K562 (cell line): ENCODE measurements around the gene CMTM4. TPM values are rescaled to one million over a fixed set of nuclear protein-coding genes. Genes with fewer than 3 reads are reported as not detected.

Source experiments
- ATAC-seq: fragments of 200-7000 bp; cut with Tn5 transposase; 3 replicates; pipeline ENCODE4 v1.9.1; 2020; ENCODE audit warnings: moderate library complexity
- BruUV-seq: library from RNA; stranded (reverse); fragments of 400-500 nt; replicated peaks from 2 replicates; lab custom pipeline; 2021; lab: Mats Ljungman, UMichigan
- CTCF ChIA-PET: fragments of 300-600 bp; formaldehyde crosslinking; extraction: SDS; loops from one replicate; lab custom pipeline; 2021; ENCODE audit warnings: low intra/inter-chr PET ratio; lab: Yijun Ruan, JAX
- POLR2A ChIA-PET: fragments of 300-600, 350-650 bp; sonication (Branson Sonifier 250); formaldehyde crosslinking; extraction: SDS; loops from one replicate; lab custom pipeline; 2021; ENCODE audit warnings: antibody characterized with exemption, inconsistent platforms; lab: Yijun Ruan, JAX
- DNase-seq, 4 experiments: peaks; one replicate each; pipeline versions ENCODE4 v3.0.0 to v3.0.0-alpha.2; 2011 to 2018; ENCODE audit warnings: low spot score in 3 of 4, mixed read lengths in 3 of 4; ENCODE audit errors: extremely low read depth in 1 of 4
- FAIRE-seq: peaks from 2 replicates; lab custom pipeline; 2011; peaks lifted over from hg19 to GRCh38; lab: Jason Lieb, UNC
- H2AFZ ChIP-seq: 2 replicates; pipeline ENCODE4 v1.6.0; 2011; ENCODE audit warnings: low read depth, low read length, control low read depth, inconsistent platforms
- H3K27ac ChIP-seq: fragments of 200-600 bp; 3 replicates; pipeline ENCODE4 v1.8.0; 2011; ENCODE audit warnings: low read depth, mild to moderate bottlenecking, control low read depth, inconsistent platforms, low read length, moderate library complexity, mixed read lengths; ENCODE audit errors: extremely low read depth
- H3K27me3 ChIP-seq, 2 experiments: fragments of 300-600 bp in 1 of 2; 2 replicates in 1 of 2; 3 replicates in 1 of 2; pipeline versions ENCODE4 v1.6.0 to v1.8.0; 2011; ENCODE audit warnings: inconsistent platforms in 2 of 2, low read length in 2 of 2, mild to moderate bottlenecking in 1 of 2, mixed read lengths in 1 of 2, moderate library complexity in 1 of 2; ENCODE audit not compliant: control insufficient read depth in 2 of 2, insufficient read depth in 2 of 2
- H3K36me3 ChIP-seq: fragments of 300-600 bp; 3 replicates; pipeline ENCODE4 v1.8.0; 2011; ENCODE audit warnings: mild to moderate bottlenecking, low read length, inconsistent platforms; ENCODE audit not compliant: control insufficient read depth, insufficient read depth
- H3K4me1 ChIP-seq, 2 experiments: fragments of 200-600 bp in 1 of 2; replicated peaks in 1 of 2; 2 replicates in 1 of 2; 3 replicates in 1 of 2; pipeline versions ENCODE4 v1.5.1 to v1.8.0; 2011; ENCODE audit warnings: inconsistent platforms in 2 of 2, low read length in 2 of 2, mild to moderate bottlenecking in 1 of 2, mixed read lengths in 1 of 2, moderate library complexity in 1 of 2; ENCODE audit not compliant: control insufficient read depth in 2 of 2, insufficient read depth in 2 of 2
- H3K4me2 ChIP-seq: 2 replicates; pipeline ENCODE4 v1.6.1; 2011; ENCODE audit warnings: low read length, control low read depth, inconsistent platforms, mixed read lengths; ENCODE audit not compliant: insufficient read depth
- H3K4me3 ChIP-seq: fragments of 200-600 bp; sonication (generic), shearing (Covaris generic); 2 replicates; pipeline ENCODE4 v1.5.1; 2016; ENCODE audit warnings: control low read depth, inconsistent platforms
- H3K79me2 ChIP-seq: fragments of 200-600 bp; 3 replicates; pipeline ENCODE4 v1.8.0; 2011; ENCODE audit warnings: low read length, inconsistent platforms; ENCODE audit not compliant: control insufficient read depth, insufficient read depth
- H3K9ac ChIP-seq, 2 experiments: 2 replicates each; pipeline versions ENCODE4 v1.6.0 to v1.6.1; 2011; ENCODE audit warnings: low read depth in 2 of 2, low read length in 2 of 2, control low read depth in 1 of 2, inconsistent platforms in 1 of 2, mild to moderate bottlenecking in 1 of 2, mixed read lengths in 1 of 2; ENCODE audit not compliant: insufficient read depth in 1 of 2
- H3K9me1 ChIP-seq: one replicate; pipeline ENCODE4 v1.6.0; 2011; ENCODE audit warnings: inconsistent platforms, mild to moderate bottlenecking, low read length, moderate library complexity; ENCODE audit not compliant: control insufficient read depth, insufficient read depth
- H3K9me3 ChIP-seq: replicated peaks from 2 replicates; pipeline ENCODE4 v1.5.1; 2011; ENCODE audit warnings: low read depth, low read length, inconsistent platforms; ENCODE audit not compliant: control insufficient read depth, insufficient read depth
- H4K20me1 ChIP-seq: replicated peaks from 2 replicates; pipeline ENCODE4 v1.6.1; 2011; ENCODE audit warnings: low read length, inconsistent platforms, mixed read lengths; ENCODE audit not compliant: control insufficient read depth, insufficient read depth
- ARID4B ChIP-seq: sonication (generic); formaldehyde crosslinking; IDR thresholded peaks from 2 replicates; pipeline ENCODE4 v1.8.0; 2022; ENCODE audit warnings: mild to moderate bottlenecking, missing genetic modification reagents
- FIP1L1 ChIP-seq: fragments of 200-400 bp; formaldehyde crosslinking; IDR thresholded peaks from 2 replicates; pipeline ENCODE4 v1.6.1; 2018; ENCODE audit warnings: mild to moderate bottlenecking, low read depth, low read length; ENCODE audit not compliant: poor library complexity, severe bottlenecking
- HDAC2 ChIP-seq: fragments of 450-650 bp; IDR thresholded peaks from 2 replicates; pipeline ENCODE4 v1.6.1; 2016; ENCODE audit warnings: mild to moderate bottlenecking
- MED1 ChIP-seq: sonication (generic); formaldehyde crosslinking; IDR thresholded peaks from 2 replicates; pipeline ENCODE4 v1.8.1; 2023; ENCODE audit warnings: missing genetic modification reagents, borderline replicate concordance
- MYBL2 ChIP-seq, 2 experiments: fragments of 450-650 bp in 1 of 2; sonication (generic) in 1 of 2; formaldehyde crosslinking in 1 of 2; IDR thresholded peaks; 2 replicates each; pipeline versions ENCODE4 v1.6.1 to v1.8.1; 2017 to 2022; ENCODE audit warnings: borderline replicate concordance in 1 of 2, inconsistent platforms in 1 of 2, low read depth in 1 of 2, mild to moderate bottlenecking in 1 of 2, missing genetic modification reagents in 1 of 2, moderate library complexity in 1 of 2
- NRF1 ChIP-seq, 2 experiments: fragments of 450-650 bp; IDR thresholded peaks in 1 of 2; conservative IDR thresholded peaks in 1 of 2; 2 replicates each; pipeline ENCODE4 v1.6.1; 2014; ENCODE audit warnings: mild to moderate bottlenecking in 2 of 2
- RERE ChIP-seq: sonication (generic); formaldehyde crosslinking; IDR thresholded peaks from 2 replicates; pipeline ENCODE4 v1.8.0; 2023; ENCODE audit warnings: missing genetic modification reagents, mild to moderate bottlenecking, borderline replicate concordance
- TBL1XR1 ChIP-seq, 2 experiments: IDR thresholded peaks; 2 replicates each; pipeline ENCODE4 v1.6.1; 2012; ENCODE audit warnings: improper control_type of control experiment in 2 of 2, low read length in 2 of 2, mild to moderate bottlenecking in 1 of 2
- ZNF384 ChIP-seq: IDR thresholded peaks from 2 replicates; pipeline ENCODE4 v1.6.1; 2012; ENCODE audit warnings: low read depth, low read length, improper control_type of control experiment
- ZNF764 ChIP-seq: fragments of 250-450 bp; sonication (Bioruptor Pico); IDR thresholded peaks from 2 replicates; pipeline ENCODE4 v1.4.0; 2020; ENCODE audit warnings: low read depth, mild to moderate bottlenecking, moderate library complexity
- WGBS: fragments of 100-300 bp; shearing (Covaris generic); methylation state at CpG from one replicate; pipeline ENCODE4 v1.1.6; 2016; ENCODE audit warnings: low coverage, mixed read lengths; ENCODE audit not compliant: insufficient coverage; ENCODE audit errors: missing lambda C conversion rate; 5-methylcytosine and 5-hydroxymethylcytosine counted together
- in situ Hi-C: fragments of 300-500 bp; cut with MboI; formaldehyde crosslinking; loops from 4 replicates; pipeline ENCODE4 v1.15.0; 2018; ENCODE audit warnings: inconsistent platforms, mixed read lengths
- intact Hi-C: fragments of 100-400 bp; cut with micrococcal nuclease; formaldehyde crosslinking; loops from 2 replicates; pipeline ENCODE4 v1.14.2; 2022
- polyA plus RNA-seq, 8 experiments: library from polyadenylated mRNA; depleted of rRNA in 4 of 8; stranded (reverse) in 5 of 8; unstranded in 3 of 8; fragments of >200 nt; fragmentation: Nextera tagmentation in 2 of 8; fragmentation: Illumina TruSeq in 1 of 8; extraction: Ambion mirVana in 2 of 8; extraction: Trizol in 1 of 8; gene quantifications; 2 replicates each; pipeline versions ENCODE4 v1.2.1 to v1.2.3, GENCODE V29; 2011 to 2014; ENCODE audit warnings: inconsistent platforms in 1 of 8, missing spikeins in 1 of 8
- total RNA-seq, 7 experiments: library from RNA; depleted of rRNA in 6 of 7; stranded (reverse); fragments of >200 nt in 6 of 7; fragmentation: Illumina TruSeq in 2 of 7; extraction: Trizol in 2 of 7; gene quantifications; 2 replicates each; pipeline versions ENCODE4 v1.2.1 to v1.2.3, GENCODE V29; 2011 to 2021; ENCODE audit warnings: low replicate concordance in 1 of 7

Gene CMTM4
- total and polyA plus RNA-seq, 9 of the 15 experiments (the other 6 are each of a cell fraction or from before 2014, with no cell fraction given): 2.0 to 21.3 (median 12.5) TPM

- CTCF ChIA-PET: no interaction called here
- WGBS: 2% methylated on average over 7 of the region's 7 CpGs
- no peak for FAIRE-seq
- in situ Hi-C loops: loop anchor here (5.0 kb wide), 1 partner anchor 187 kb away; no protein-coding TSS in a partner anchor
- H2AFZ ChIP-seq: 0 out of 2 replicates have a peak overlapping the region, but pooled peaks have one; percentile 21
- no peaks in the 10 kb centered on the region for H4K20me1 ChIP-seq
- no peak overlapping the region for H3K9ac ChIP-seq
- intact Hi-C loops: no loop called here
- no peaks in the 10 kb centered on the region for H3K36me3 ChIP-seq
- no TSS peak for BruUV-seq
- POLR2A ChIA-PET: no interaction called here
- no peaks in the 10 kb centered on the region for H3K79me2 ChIP-seq
- H3K27ac ChIP-seq: no peak overlapping the region
- no peak for ATAC-seq
- peaks cover 0 to 11% of the 10 kb centered on the region in 2 experiments; a peak in 1 of 5 replicates for H3K27me3 ChIP-seq
- no peak overlapping the region for H3K4me2 ChIP-seq
- no peaks in the 10 kb centered on the region for H3K9me3 ChIP-seq
- no peak overlapping the region for H3K4me3 ChIP-seq
- no peak for DNase-seq
- no peaks in the 10 kb centered on the region for H3K4me1 ChIP-seq
- H3K9me1 ChIP-seq: no peaks in the 10 kb centered on the region
- TF ChIP-seq NRF1 (conservative IDR thresholded peaks at IDR 0.05 in 1 of 2, IDR thresholded peaks at IDR 0.05 in 1 of 2): no peak
- TF ChIP-seq TBL1XR1 (IDR thresholded peaks at IDR 0.05; ENCODE audit: low read length in 2 of 2): no peak
- TF ChIP-seq MYBL2 (IDR thresholded peaks at IDR 0.05; ENCODE audit: low read depth): no peak
- TF ChIP-seq MYBL2 (CRISPR knock-in tag; IDR thresholded peaks at IDR 0.05; ENCODE audit: borderline replicate concordance): no peak
- TF ChIP-seq ZNF384: no peak
- TF ChIP-seq FIP1L1: no peak
- no peak for TF ChIP-seq HDAC2
- no peak for TF ChIP-seq ZNF764 (CRISPR knock-in tag)
- TF ChIP-seq RERE (CRISPR knock-in tag): no peak
- no peak for TF ChIP-seq MED1 (CRISPR knock-in tag)
- no peak for TF ChIP-seq ARID4B
Observed at GRCh38 chr16:66594739-66595138, 101.8 kb downstream of the CMTM4 start.
